CD8-positive, alpha-beta memory T cell (primary cell): ENCODE measurements around the gene AP1G2. TPM values are rescaled to one million over a fixed set of nuclear protein-coding genes. Genes with fewer than 3 reads are reported as not detected.

Experiments used
- CTCF ChIA-PET: fragments of 350-600 bp; sonication (Branson Sonifier 250); formaldehyde crosslinking; loops from one replicate; lab custom pipeline; 2021; ENCODE audit warnings: antibody characterized with exemption; lab: Charles Lee
- POLR2A ChIA-PET: fragments of 350-600 bp; sonication (Branson Sonifier 250); formaldehyde crosslinking; loops from one replicate; lab custom pipeline; 2021; ENCODE audit warnings: antibody characterized with exemption; lab: Charles Lee
- DNase-seq, 5 donors: peaks; one replicate each; pipeline versions ENCODE4 v3.0.0 to v3.0.0-alpha.2; 2020 to 2022; ENCODE audit warnings: mixed read lengths in 1 of 5
- H3K27ac ChIP-seq: one replicate; pipeline ENCODE4 v1.7.0; 2013; ENCODE audit warnings: low read depth, mild to moderate bottlenecking, low read length, moderate library complexity
- H3K27me3 ChIP-seq: 2 replicates; pipeline ENCODE4 v1.7.0; 2013; ENCODE audit warnings: low read length, mild to moderate bottlenecking; ENCODE audit not compliant: insufficient read depth, poor library complexity, severe bottlenecking
- H3K36me3 ChIP-seq: 2 replicates; pipeline ENCODE4 v1.7.0; 2013; ENCODE audit warnings: mild to moderate bottlenecking, low read length, moderate library complexity; ENCODE audit not compliant: insufficient read depth
- H3K4me1 ChIP-seq: 2 replicates; pipeline ENCODE4 v1.7.0; 2013; ENCODE audit warnings: mild to moderate bottlenecking, low read length, moderate library complexity; ENCODE audit not compliant: insufficient read depth
- H3K4me3 ChIP-seq: 2 replicates; pipeline ENCODE4 v1.7.0; 2013; ENCODE audit warnings: mild to moderate bottlenecking, low read length
- H3K9me3 ChIP-seq: 2 replicates; pipeline ENCODE4 v1.7.0; 2013; ENCODE audit warnings: mild to moderate bottlenecking, low read length
- H3K27ac Mint-ChIP-seq, 8 donors: one replicate each; pipeline ENCODE4 v1.8.0; 2020 to 2021; ENCODE audit warnings: mixed read lengths in 8 of 8, mild to moderate bottlenecking in 6 of 8, inconsistent platforms in 3 of 8, moderate library complexity in 3 of 8
- H3K27me3 Mint-ChIP-seq, 2 donors: one replicate each; pipeline ENCODE4 v1.8.0; 2020 to 2021; ENCODE audit warnings: mixed read lengths in 2 of 2, mild to moderate bottlenecking in 1 of 2, moderate library complexity in 1 of 2
- H3K36me3 Mint-ChIP-seq, 3 donors: one replicate each; pipeline ENCODE4 v1.8.0; 2020 to 2021; ENCODE audit warnings: mixed read lengths in 3 of 3, inconsistent platforms in 1 of 3, mild to moderate bottlenecking in 1 of 3
- H3K4me1 Mint-ChIP-seq, 3 donors: one replicate each; pipeline ENCODE4 v1.8.0; 2020 to 2021; ENCODE audit warnings: mixed read lengths in 3 of 3, inconsistent platforms in 1 of 3, mild to moderate bottlenecking in 1 of 3
- H3K4me3 Mint-ChIP-seq, 7 donors: one replicate each; pipeline ENCODE4 v1.8.0; 2020 to 2021; ENCODE audit warnings: mixed read lengths in 7 of 7, mild to moderate bottlenecking in 6 of 7, moderate library complexity in 4 of 7, inconsistent platforms in 2 of 7
- H3K9me3 Mint-ChIP-seq, 5 donors: one replicate each; pipeline ENCODE4 v1.8.0; 2020 to 2022; ENCODE audit warnings: mixed read lengths in 5 of 5, mild to moderate bottlenecking in 3 of 5, moderate library complexity in 2 of 5, inconsistent platforms in 1 of 5
- polyA plus RNA-seq: library from polyadenylated mRNA; unstranded; fragments of 300-500 nt; fragmentation: Illumina TruSeq; gene quantifications from one replicate; pipeline ENCODE4 v1.2.3, GENCODE V29; 2021
- total RNA-seq, 2 experiments: library from RNA; stranded (reverse); gene quantifications; one replicate each; pipeline ENCODE4 v1.2.3, GENCODE V29; 2021

Gene AP1G2
- total and polyA plus RNA-seq, 3 experiments from 2014 or later = 80.8 to 154 (median 152) TPM

DNA sequence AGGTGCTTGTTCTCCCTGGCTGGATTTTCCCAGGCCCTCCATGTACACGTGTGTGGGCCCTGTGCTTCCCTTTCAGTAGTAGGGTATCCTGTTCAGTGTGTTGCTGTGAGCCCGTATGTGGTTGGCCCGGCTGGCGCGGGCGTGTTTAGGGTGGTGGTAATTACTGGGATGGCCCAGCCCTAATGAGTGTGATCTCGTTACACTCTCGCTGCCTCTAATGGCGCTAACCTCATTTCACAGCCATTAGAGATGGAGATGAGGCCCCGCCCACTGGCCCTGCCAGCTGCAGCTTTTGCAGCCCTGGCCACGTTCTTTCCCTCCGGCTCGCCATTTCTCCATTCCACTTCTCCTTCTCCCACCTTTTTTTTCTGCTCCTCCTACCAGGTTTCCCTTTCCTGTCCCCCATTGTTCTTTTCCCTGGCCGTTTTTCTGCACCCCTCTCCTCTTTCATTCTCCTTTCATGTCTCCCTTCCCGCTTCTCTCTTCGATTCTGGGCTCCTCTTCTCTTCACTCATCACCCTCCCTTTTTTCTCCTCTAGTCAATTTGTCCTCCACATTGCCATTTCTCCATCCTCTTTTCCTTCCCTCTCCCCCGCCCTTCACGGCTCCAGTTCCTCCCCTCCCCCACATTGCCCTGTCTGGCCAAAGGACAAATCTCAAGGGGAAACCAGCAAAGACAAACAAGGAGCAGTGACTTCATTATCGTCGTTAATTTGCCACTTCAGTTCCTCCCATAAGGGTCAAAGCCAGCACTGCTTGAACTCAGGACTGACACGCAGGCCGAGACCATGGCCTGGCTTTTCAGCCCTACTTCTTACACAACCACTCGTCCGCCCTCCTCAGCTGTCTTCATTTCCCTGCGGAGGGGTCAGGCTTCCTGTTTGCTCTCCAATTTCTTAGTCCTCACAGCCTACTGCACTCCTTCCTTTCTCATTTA is 22.8 kb downstream of the AP1G2 start:
- Mint-ChIP-seq H3K27me3 (peaks cover under 1 to 4% of the 10 kb centered on the region in 2 donors), H3K27ac (peak overlapping the region in 2 of 8 donors; percentile 13 to 75), H3K4me3 (no peak overlapping the region), H3K9me3 (no peaks in the 10 kb centered on the region), H3K36me3 (no peaks in the 10 kb centered on the region), H3K4me1 (no peaks in the 10 kb centered on the region)
- Histone ChIP-seq H3K4me1 (no peaks in the 10 kb centered on the region), H3K27ac (no peak overlapping the region), H3K36me3 (no peaks in the 10 kb centered on the region), H3K9me3 (no peaks in the 10 kb centered on the region), H3K27me3 (peaks cover 5% of the 10 kb centered on the region), H3K4me3 (no peak overlapping the region)
- CTCF ChIA-PET = interaction anchor here (1.6 kb wide), 1 partner anchor 37 kb away, joined by 3 read pairs; no protein-coding TSS in a partner anchor
- DNase-seq = no peak
- POLR2A ChIA-PET = no interaction called here

DNA sequence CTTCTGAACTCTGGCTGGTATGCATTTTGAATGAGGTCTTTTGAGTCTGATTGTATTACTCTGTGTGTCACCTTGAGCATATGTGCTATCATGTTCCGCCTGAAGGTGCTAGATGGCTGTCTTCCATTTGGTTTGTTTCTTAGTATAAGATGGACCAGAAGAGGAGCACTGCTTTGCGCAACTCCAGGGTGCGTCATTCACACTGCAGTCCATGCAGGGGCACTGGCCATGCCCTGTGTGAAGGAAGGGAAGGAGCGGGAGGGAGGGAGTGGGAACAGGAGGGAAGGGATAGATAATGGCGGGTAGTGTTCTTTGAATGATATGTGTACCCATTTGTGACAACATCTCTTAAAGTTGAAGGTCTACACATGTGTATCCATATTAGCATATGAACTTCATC is 24.2 kb downstream of the AP1G2 start:
- Histone ChIP-seq H3K36me3 (no peaks in the 10 kb centered on the region), H3K4me1 (no peaks in the 10 kb centered on the region), H3K27ac (no peak overlapping the region), H3K4me3 (no peak overlapping the region), H3K27me3 (no peaks in the 10 kb centered on the region), H3K9me3 (no peaks in the 10 kb centered on the region)
- Mint-ChIP-seq H3K27ac (no peak overlapping the region), H3K9me3 (no peaks in the 10 kb centered on the region), H3K27me3 (peaks cover 3 to 4% of the 10 kb centered on the region in 2 donors), H3K4me3 (no peak overlapping the region), H3K36me3 (no peaks in the 10 kb centered on the region), H3K4me1 (no peaks in the 10 kb centered on the region)
- POLR2A ChIA-PET = no interaction called here
- no peak for DNase-seq
- CTCF ChIA-PET = interaction anchor here (8.1 kb wide), 1 partner anchor 16 kb away, joined by 52 read pairs; no protein-coding TSS in a partner anchor

DNA sequence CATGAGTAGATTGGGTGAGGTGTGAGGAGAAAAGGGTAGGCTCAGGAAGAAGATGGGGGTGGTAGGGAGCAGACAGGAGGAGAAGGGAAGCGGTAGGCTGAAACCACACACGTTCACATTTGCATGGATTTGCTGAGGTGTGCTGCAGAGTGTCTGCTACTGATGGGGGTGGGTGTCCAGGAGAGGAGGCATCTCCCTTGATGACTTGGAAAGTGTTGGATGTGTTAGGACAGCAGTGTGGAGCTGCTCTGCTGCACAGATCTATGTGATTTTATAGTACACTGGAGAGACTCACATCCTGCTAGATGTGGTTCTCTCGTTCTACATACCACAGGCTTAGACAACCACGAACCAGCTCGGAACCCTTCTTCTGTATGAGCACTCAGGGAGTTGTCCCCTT is 25.3 kb downstream of the AP1G2 start:
- H3K4me3 Mint-ChIP-seq = no peak overlapping the region
- ChIA-PET POLR2A (no interaction called here), CTCF (interaction anchor here (0.7 to 8.1 kb wide), 3 partner anchors 17 to 64 kb away, joined by 3 to 52 read pairs (median 5); no protein-coding TSS in a partner anchor)
- Histone ChIP-seq H3K27ac (no peak overlapping the region), H3K36me3 (no peaks in the 10 kb centered on the region), H3K4me3 (no peak overlapping the region), H3K4me1 (no peaks in the 10 kb centered on the region), H3K9me3 (no peaks in the 10 kb centered on the region), H3K27me3 (no peaks in the 10 kb centered on the region)
- no peak overlapping the region for H3K27ac Mint-ChIP-seq
- H3K4me1 Mint-ChIP-seq = no peaks in the 10 kb centered on the region
- no peaks in the 10 kb centered on the region for H3K9me3 Mint-ChIP-seq
- no peaks in the 10 kb centered on the region for H3K36me3 Mint-ChIP-seq
- H3K27me3 Mint-ChIP-seq = peaks cover 3 to 4% of the 10 kb centered on the region in 2 donors
- DNase-seq = no peak

DNA sequence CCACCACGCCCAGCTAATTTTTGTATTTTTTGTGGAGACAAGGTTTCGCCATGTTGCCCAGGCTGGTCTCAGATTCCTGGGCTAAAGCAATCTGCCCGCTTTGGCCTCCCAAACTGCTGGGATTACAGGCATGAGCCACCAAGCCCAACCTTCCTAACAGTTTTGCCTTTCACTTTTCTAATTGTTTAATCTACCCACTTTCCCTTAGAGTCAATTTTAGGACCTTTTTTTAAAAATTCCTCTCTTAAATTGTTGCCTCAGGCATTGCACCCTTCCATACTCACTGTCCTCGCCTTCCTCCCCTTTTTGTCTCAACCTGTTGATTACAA is 27.5 kb downstream of the AP1G2 start:
- H3K27ac ChIP-seq = no peak overlapping the region
- no peaks in the 10 kb centered on the region for H3K27me3 ChIP-seq
- no peaks in the 10 kb centered on the region for H3K9me3 ChIP-seq
- H3K36me3 ChIP-seq = no peaks in the 10 kb centered on the region
- DNase-seq = no peak
- no peaks in the 10 kb centered on the region for H3K4me1 ChIP-seq
- H3K9me3 Mint-ChIP-seq = no peaks in the 10 kb centered on the region
- no peak overlapping the region for H3K4me3 Mint-ChIP-seq
- POLR2A ChIA-PET = no interaction called here
- H3K4me1 Mint-ChIP-seq = no peaks in the 10 kb centered on the region
- CTCF ChIA-PET = interaction anchor here (2.3 to 8.1 kb wide), 3 partner anchors 9 to 61 kb away, joined by 10 to 52 read pairs (median 10); no protein-coding TSS in a partner anchor
- H3K4me3 ChIP-seq = no peak overlapping the region
- peaks cover 0 to 2% (median 0%) of the 10 kb centered on the region in 3 donors for H3K36me3 Mint-ChIP-seq
- no peak overlapping the region for H3K27ac Mint-ChIP-seq
- H3K27me3 Mint-ChIP-seq = peaks cover 3% of the 10 kb centered on the region in 2 donors

DNA sequence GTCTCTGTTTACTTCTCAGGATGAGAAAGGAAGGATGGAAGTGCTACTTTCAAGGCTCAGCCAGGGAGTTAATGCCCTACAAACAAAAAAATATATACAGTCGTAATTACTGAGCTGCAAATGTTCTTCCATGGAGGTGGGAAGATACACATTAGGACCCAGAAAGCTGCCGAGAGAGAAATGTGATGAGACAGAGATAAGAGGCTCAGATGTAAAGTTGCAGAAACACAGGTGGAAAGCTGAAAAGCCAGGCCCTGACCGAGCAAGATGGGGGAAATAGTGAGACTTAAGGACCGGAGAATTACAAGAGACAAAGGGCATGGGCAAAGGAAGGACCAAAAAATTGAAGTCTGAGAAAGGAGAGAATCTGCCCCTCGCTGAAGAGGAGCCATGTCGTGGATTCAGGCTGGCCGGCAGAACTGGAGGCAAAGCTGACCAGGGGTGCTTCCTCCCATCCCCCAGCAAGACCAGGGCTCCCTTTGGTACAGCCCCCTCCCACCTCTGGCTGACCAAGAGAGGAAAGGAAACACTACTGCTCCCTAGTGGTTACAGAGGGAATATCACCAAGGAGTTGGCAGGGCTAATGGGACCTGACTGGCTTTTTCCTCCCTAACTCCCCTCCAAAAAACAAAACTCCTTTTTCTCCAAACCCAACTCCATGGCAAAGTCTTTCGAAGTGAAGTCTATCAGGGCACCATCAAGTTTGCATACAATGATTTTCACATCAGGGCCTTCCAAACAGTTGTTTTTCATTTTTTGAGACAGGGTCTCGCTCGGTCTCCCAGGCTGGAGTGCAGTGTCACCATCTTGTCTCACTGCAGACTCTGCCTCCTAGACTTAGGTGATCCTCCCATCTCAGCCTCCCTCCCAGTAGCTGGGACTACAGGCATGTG is 28.1 kb downstream of the AP1G2 start:
- POLR2A ChIA-PET = no interaction called here

DNA sequence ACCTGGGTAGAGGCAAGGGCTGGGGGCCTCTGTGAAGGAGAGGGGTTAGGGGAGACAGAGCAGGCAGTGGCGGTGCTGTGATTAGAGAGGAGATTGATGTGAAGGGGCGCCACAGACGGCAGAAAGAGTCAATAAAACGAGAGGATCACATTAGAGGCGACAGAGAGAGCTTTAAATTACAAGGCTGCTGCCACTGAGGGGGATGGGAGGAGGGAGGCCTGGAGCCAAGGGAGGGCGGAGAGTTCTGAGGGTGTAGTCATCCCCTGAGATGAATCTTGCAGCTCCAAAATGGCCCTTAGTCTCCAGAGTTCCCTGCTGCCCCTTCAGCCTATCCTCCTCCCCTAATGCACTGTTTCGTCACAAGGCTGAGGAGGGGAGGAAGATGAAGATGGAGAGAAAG is 28.8 kb downstream of the AP1G2 start:
- H3K4me1 Mint-ChIP-seq = no peaks in the 10 kb centered on the region
- peak in 1 of 5 donors; percentile 17 for DNase-seq
- peaks cover 0 to 2% (median 0%) of the 10 kb centered on the region in 3 donors for H3K36me3 Mint-ChIP-seq
- no peak overlapping the region for H3K27ac Mint-ChIP-seq
- ChIA-PET CTCF (interaction anchor here (2.3 to 8.1 kb wide), 3 partner anchors 8 to 60 kb away, joined by 10 to 52 read pairs (median 10); no protein-coding TSS in a partner anchor), POLR2A (no interaction called here)
- no peaks in the 10 kb centered on the region for H3K36me3 ChIP-seq
- H3K27me3 ChIP-seq = no peaks in the 10 kb centered on the region
- H3K4me1 ChIP-seq = no peaks in the 10 kb centered on the region
- H3K27me3 Mint-ChIP-seq = peaks cover 3% of the 10 kb centered on the region in 2 donors
- H3K27ac ChIP-seq = no peak overlapping the region
- no peaks in the 10 kb centered on the region for H3K9me3 ChIP-seq
- no peak overlapping the region for H3K4me3 Mint-ChIP-seq
- H3K4me3 ChIP-seq = no peak overlapping the region
- H3K9me3 Mint-ChIP-seq = no peaks in the 10 kb centered on the region

More for the DNA sequence above, 28.1 kb downstream of the AP1G2 start:
- no peaks in the 10 kb centered on the region for H3K27me3 ChIP-seq
- peak in 3 of 5 donors; percentile 23 to 51 (median 42) for DNase-seq
- H3K9me3 Mint-ChIP-seq = no peaks in the 10 kb centered on the region
- no peaks in the 10 kb centered on the region for H3K36me3 ChIP-seq
- no peak overlapping the region for H3K4me3 ChIP-seq
- H3K36me3 Mint-ChIP-seq = peaks cover 0 to 2% (median 0%) of the 10 kb centered on the region in 3 donors
- H3K27ac Mint-ChIP-seq = no peak overlapping the region
- no peaks in the 10 kb centered on the region for H3K4me1 ChIP-seq
- no peak overlapping the region for H3K27ac ChIP-seq
- H3K4me1 Mint-ChIP-seq = no peaks in the 10 kb centered on the region
- no peaks in the 10 kb centered on the region for H3K9me3 ChIP-seq
- CTCF ChIA-PET = interaction anchor here (2.3 to 8.1 kb wide), 3 partner anchors 9 to 60 kb away, joined by 10 to 52 read pairs (median 10); no protein-coding TSS in a partner anchor
- peaks cover 3% of the 10 kb centered on the region in 2 donors for H3K27me3 Mint-ChIP-seq
- H3K4me3 Mint-ChIP-seq = no peak overlapping the region

DNA sequence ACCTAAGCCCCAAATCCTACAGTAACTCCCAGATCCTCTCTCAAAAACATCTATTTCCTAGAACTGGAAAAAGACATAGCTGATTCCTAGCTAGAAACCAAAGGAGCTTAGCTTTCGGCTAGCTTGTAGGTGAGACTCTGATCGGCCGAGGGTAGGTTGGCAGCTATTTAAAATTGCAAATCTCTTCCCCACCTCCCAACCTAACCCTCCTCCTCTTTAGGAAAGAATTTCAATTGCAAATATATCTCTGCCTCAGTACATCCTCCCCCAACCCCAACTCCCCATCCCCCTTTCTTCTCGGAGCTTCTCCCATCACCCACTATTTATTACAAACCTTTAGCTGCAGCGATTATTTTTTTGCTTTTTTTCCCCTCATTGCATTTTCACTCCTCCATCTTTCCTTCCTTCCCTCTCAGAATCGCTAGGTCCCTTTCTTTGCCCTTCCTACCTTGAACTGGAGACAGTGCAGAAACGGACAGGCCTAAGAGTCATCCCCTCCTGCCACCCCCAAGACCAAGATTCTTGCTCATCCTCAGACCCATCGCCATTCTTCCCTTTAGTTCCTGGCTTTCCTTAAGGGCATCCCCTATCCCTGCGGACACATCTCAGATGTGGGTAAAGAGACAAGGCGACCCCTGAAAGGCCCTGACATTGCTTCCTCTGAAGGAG is 29.4 kb downstream of the AP1G2 start:
- POLR2A ChIA-PET = interaction anchor here (0.5 kb wide), 1 partner anchor 32 kb away, joined by 5 read pairs; no protein-coding TSS in a partner anchor

More for the DNA sequence above, 29.4 kb downstream of the AP1G2 start:
- Histone ChIP-seq H3K9me3 (no peaks in the 10 kb centered on the region), H3K4me1 (no peaks in the 10 kb centered on the region), H3K4me3 (no peak overlapping the region), H3K27ac (no peak overlapping the region), H3K36me3 (no peaks in the 10 kb centered on the region), H3K27me3 (no peaks in the 10 kb centered on the region)
- CTCF ChIA-PET = interaction anchor here (1.2 to 8.1 kb wide), 3 partner anchors 21 to 59 kb away, joined by 3 to 52 read pairs (median 10); no protein-coding TSS in a partner anchor
- H3K27me3 Mint-ChIP-seq = peaks cover 3% of the 10 kb centered on the region in 2 donors
- no peaks in the 10 kb centered on the region for H3K9me3 Mint-ChIP-seq
- no peak overlapping the region for H3K4me3 Mint-ChIP-seq
- no peaks in the 10 kb centered on the region for H3K4me1 Mint-ChIP-seq
- peak overlapping the region in 1 of 8 donors; percentile 81 for H3K27ac Mint-ChIP-seq
- peaks cover 0 to 2% (median 0%) of the 10 kb centered on the region in 3 donors for H3K36me3 Mint-ChIP-seq
- no peak for DNase-seq
